ENCODE data around the gene SMC4.
A peak's percentile ranks its signal among the peaks of the same experiment; 100 is the strongest.
"Not testable (repeated sequence)": the region's sequence is repeated elsewhere in the genome, so short reads cannot be mapped to it uniquely, and the experiment has no call there.

The SMC4 gene

DNA sequence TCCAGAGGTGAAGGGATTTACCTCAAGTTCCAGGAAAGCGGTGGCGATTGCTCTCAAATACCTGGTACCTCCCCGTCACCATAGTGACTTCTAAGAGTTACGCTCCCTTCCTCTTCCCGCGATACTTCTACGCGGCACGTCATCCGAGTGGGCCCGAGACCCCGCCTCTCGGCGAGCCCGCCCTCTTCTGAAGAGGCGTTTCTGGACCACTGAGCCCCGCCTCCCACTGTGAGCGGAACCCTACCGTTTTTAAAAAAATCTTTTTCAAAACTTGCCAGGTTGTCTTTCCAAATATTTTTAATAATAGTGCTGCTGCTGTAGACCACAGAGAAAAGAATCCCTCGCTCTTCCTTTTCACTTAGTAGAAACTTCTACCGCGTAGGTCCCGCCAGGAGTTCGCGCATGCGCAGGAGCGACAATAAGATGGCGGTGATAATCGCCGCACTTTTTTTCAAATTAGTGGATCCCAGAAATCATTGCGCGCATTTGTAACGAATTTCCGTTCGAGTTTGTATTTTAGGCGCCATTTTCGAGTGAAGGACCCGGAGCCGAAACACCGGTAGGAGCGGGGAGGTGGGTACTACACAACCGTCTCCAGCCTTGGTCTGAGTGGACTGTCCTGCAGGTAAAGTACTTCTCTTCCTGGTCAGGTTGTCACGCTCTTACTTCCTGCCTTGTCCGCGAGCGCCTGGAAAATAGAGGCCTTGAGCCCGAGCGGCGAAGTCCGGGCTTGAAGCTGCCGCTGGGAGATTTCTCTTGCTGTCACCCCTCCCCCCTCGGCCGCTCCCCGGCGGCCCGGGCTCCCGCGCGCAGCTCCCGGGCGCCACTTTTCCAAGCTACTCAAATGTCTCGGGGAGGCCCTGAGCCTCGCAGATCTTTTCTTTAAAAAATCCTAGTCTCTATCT, at the start of gene SMC4, which contains the start of gene IFT80:
Gene SMC4 (plus strand): TSS at position 526 of the 905 bp plus-strand sequence. CDS start 1,177 bp downstream, outside the sequence.
Gene IFT80 (minus strand): TSS at position 101 of the 905 bp plus-strand sequence. CDS start 14,625 bp downstream, outside the sequence.
- peak; percentile 91 for DNase-seq

GRCh38 chr3:160355826-160356225, 43.6 kb upstream of the SMC4 start:
- DNase-seq, result no peak

DNA sequence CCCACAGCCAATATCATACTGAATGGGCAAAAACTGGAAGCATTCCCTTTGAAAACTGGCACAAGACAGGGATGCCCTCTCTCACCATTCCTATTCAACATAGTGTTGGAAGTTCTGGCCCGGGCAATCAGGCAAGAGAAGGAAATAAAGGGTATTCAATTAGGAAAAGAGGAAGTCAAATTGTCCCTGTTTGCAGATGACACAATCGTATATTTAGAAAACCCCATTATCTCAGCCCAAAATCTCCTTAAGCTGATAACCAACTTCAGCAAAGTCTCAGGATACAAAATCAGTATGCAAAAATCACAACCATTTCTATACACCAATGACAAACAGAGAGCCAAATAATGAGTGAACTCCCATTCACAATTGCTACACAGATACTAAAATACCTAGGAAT, 36.6 kb upstream of the SMC4 start:
- not testable (repeated sequence) for DNase-seq

- no peak for DNase-seq
Measured at GRCh38 chr3:160365869-160366522, 33.5 kb upstream of the SMC4 start.

GRCh38 chr3:160368804-160369203, 30.6 kb upstream of the SMC4 start:
- no peak for DNase-seq

DNA sequence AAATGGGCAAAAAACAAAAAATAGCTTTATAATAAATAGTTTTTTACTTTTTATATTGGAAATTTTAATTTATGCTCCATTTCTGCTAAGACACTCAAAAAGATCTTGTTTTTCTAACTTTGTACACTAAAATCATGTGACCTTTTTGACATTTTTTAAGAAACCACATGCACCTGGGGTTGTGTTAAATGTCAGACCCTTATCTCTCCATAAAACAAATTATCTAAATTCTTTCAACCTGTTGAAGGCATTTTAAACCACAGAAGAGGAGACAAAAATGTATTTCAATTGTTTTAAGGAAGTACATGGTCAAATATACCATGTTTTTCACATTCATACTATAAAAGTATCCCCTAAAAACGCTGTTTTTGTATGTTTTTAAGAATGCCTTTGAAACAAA, 29.7 kb upstream of the SMC4 start:
- no peak for DNase-seq

DNA sequence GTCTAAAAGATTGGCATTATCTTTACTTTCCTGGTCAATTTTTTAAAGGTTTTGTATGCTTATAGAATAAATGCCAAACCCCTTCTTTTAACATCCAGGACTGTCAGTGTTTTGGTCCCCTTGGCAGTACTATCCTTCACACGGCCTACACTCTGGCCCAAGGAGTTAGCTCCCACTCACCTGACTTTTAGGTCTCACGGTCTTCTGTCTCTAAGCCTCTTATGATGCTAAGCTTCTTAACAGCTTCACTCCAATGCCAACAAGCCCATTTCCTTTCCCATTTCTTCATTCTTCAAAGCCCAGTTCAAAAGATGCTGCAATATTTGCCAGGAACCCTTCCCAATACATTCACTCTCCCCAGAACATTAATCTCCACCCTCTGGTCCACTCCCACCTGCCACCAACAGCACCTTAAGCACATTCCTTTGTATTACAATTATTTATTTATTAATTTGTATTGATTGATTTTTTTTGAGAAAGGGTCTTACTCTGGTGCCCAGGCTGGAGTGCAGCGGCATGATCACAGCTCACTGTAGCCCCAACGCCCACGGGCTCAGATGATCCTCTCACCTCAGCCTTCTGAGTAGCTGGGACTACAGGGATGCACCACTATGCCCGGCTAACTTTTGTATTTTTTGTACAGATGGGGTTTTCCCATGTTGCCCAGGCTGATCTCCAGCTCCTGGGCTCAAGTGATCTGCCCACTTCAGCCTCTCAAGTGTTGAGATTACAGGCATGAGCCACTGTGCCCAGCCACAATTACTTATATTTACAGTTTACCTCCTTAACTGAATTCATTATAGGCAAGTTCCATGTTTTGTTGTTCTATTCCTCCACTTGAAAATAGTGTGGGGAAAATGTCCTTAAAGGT, 28.2 kb upstream of the SMC4 start:
- peak; percentile 6 for DNase-seq

- DNase-seq, result no peak
Measured at GRCh38 chr3:160372780-160373179, 26.7 kb upstream of the SMC4 start.

DNA sequence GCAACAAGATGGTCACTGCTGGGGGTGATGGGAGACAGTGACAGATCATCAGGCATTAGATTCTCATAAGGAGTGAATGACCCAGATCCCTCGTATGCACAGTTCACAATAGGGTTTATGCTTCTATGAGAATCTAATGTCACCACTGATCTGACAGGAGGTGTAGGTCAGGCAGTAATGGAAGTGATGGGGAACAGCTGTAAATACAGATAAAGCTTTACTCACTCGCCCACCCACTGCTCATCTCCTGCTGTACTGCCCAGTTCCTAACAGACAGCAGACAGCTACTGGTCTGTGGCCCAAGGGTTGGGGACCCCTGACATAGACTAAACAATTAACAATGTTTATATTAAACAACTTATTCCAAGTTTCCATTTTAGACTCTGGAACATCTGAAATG, 25.8 kb upstream of the SMC4 start:
- DNase-seq, result no peak

- no peak for DNase-seq
Measured at GRCh38 chr3:160374472-160374871, 25.0 kb upstream of the SMC4 start.

GRCh38 chr3:160374925-160375324, 24.5 kb upstream of the SMC4 start:
- no peak for DNase-seq

DNA sequence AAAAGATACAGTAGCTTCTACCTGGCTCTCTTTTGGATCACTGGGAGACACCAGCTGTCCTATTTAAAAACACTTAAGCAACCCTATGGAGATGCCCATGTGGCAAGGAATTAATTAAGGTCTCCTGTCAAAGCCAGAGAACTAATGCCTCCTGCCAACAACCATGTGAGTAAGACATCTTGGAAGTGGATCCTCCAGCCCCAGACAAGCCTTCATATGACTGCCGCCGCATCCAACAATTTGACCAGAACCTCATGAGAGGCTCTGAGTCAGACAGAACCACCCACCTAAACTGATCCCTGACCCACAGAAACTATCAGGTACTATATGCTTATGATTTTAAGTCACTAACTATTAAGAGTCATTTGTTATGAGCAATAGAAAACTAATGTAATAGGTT, 22.8 kb upstream of the SMC4 start:
- DNase-seq, result no peak

DNA sequence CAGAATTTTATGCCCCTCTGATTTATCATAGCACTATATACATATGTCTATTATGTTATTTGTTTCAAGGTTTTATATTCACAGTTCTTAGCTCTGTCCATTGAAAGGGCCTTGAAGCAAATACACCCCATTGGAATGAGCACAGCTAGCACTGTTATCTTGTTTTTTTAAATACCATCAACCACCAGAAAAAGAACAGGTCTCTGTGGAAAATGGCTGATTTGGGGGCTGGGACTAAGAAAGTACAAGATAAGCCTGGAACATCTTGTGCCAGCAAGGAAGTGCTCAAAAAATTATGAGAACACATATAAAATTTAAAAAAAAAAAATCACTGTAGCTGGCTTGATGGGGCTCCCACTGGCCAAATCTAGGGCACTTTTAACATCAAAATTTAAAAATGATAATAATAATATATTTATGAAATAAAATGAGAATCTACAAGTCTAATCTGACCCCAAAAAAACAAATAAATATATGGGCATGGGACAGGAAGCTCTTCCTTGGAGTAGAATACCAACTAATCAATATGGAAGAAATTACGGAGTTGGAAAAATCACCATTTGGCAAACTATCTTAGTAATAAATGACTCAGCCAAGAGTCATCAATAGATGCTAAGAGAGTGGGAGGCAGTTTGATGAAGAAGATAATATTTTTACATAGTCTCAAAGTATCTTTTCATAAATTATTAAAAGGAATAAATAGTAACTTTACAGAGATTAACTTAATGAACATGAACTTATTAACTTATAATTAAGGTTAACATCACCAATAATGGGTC, 20.9 kb upstream of the SMC4 start:
- DNase-seq, result no peak

DNA sequence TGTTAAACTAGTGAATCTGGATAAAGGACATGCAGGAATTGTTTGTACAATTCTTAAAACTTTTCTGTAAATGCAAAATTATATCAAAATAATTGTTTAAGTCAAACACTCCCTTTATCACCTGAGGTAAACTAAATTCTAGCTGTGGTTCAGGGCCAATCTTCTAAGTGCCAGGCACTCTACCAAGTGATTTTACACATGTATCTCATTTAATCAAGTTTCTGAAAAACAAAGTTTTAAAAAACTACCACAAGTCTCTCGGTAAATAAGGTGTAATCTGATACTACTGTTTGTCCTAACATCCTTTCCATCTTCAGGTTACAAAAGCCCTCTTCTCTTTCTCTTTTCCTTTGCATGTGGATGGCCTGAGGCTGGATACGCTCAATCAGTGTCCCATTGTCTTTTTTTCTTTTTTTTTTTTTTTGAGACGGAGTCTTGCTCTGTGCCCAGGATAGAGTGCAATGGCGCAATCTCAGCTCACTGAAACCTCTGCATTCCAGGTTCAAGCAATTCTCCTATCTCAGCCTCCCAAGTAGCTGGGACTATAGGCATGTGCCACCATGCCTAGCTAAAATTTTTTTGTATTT, 19.7 kb upstream of the SMC4 start:
- DNase-seq, result no peak

- no peak for DNase-seq
Measured at GRCh38 chr3:160381470-160381869, 18.0 kb upstream of the SMC4 start.

GRCh38 chr3:160384639-160385318, 14.7 kb upstream of the SMC4 start:
- DNase-seq, result no peak

DNA sequence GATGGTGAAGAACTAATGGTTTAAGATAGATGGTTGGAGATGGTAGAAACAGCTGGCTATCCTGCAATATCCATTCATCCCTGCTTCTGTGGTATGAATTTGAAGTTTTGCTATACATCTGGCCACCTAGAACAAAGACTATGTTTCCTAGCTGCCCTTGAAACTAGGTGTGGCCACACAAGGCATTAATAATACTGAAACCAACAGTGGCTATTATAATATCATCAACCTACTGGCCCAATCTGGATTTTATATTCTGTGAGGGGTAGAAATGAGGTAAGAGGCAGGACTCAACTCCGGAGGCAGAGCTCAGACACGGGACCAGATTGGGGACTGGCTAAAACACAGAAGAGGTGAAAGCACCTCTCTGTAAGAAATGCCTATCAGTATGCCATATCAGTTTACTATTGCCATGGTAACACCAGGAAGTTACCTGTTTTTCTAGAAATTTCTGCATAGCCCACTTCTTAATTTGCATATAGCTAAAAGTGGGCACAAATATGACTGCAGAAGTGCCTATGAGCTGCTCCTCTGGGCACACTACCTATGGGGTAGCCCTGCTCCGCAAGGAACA, 8.8 kb upstream of the SMC4 start:
- DNase-seq, result no peak

- DNase-seq, result no peak
Measured at GRCh38 chr3:160392798-160393197, 6.7 kb upstream of the SMC4 start.

- no peak for DNase-seq
Measured at GRCh38 chr3:160393346-160394008, 6.0 kb upstream of the SMC4 start.

- no peak for DNase-seq
Measured at GRCh38 chr3:160394009-160394392, 5.4 kb upstream of the SMC4 start.
